ENCODE measurements around the gene NDUFAF2. TPM values are rescaled to one million over a fixed set of nuclear protein-coding genes. Genes with fewer than 3 reads are reported as not detected.

Gene NDUFAF2
- total RNA-seq, 1 donor from 2014 or later = 46.0 TPM

- no peak overlapping the region for H3K4me3 ChIP-seq (ENCODE audit: insufficient read depth, low read depth, low read length)
- H3K9me3 ChIP-seq (ENCODE audit: insufficient read depth, low read depth, low read length) = no peaks in the 10 kb centered on the region
- no peak overlapping the region for H3K27ac ChIP-seq (ENCODE audit: low read depth, low read length)
- no peak overlapping the region for H3K9ac ChIP-seq (ENCODE audit: low read length)
- DNase-seq (ENCODE audit: low read depth) (no peak), FAIRE-seq (no peak)
- Mint-ChIP-seq H3K4me1 (ENCODE audit: low read depth, unreplicated experiment) (no peaks in the 10 kb centered on the region), H3K4me3 (ENCODE audit: unreplicated experiment) (no peak overlapping the region), H3K9me3 (ENCODE audit: unreplicated experiment) (no peaks in the 10 kb centered on the region), H3K36me3 (ENCODE audit: low read depth, unreplicated experiment) (peaks cover 2% of the 10 kb centered on the region), H3K27ac (ENCODE audit: unreplicated experiment) (no peak overlapping the region), H3K27me3 (ENCODE audit: low read depth, unreplicated experiment) (no peaks in the 10 kb centered on the region)
- no peaks in the 10 kb centered on the region for H3K36me3 ChIP-seq (ENCODE audit: insufficient read depth, low read length)
- no peaks in the 10 kb centered on the region for H3K27me3 ChIP-seq (ENCODE audit: insufficient read depth, low read length)
- H2AFZ ChIP-seq (ENCODE audit: low read depth, low read length) = no peak overlapping the region
- no peak for TF ChIP-seq EZH2 (IDR thresholded peaks at IDR 0.05; ENCODE audit: insufficient read depth, low read length)
- TF ChIP-seq CTCF (IDR thresholded peaks at IDR 0.05; ENCODE audit: insufficient read depth, low read depth, low read length) = no peak
- no peaks in the 10 kb centered on the region for H3K79me2 ChIP-seq (ENCODE audit: insufficient read depth, low read length)
- no peaks in the 10 kb centered on the region for H3K4me1 ChIP-seq (ENCODE audit: insufficient read depth, low read length)
- no peak overlapping the region for H3K4me2 ChIP-seq (ENCODE audit: low read length)
- no peaks in the 10 kb centered on the region for H4K20me1 ChIP-seq (ENCODE audit: insufficient read depth, low read length)
Observed at GRCh38 chr5:61114441-61114840, 169.4 kb downstream of the NDUFAF2 start.

- Mint-ChIP-seq H3K9me3 (ENCODE audit: unreplicated experiment) (no peaks in the 10 kb centered on the region), H3K4me1 (ENCODE audit: low read depth, unreplicated experiment) (no peaks in the 10 kb centered on the region), H3K4me3 (ENCODE audit: unreplicated experiment) (no peak overlapping the region), H3K27ac (ENCODE audit: unreplicated experiment) (no peak overlapping the region), H3K36me3 (ENCODE audit: low read depth, unreplicated experiment) (no peaks in the 10 kb centered on the region), H3K27me3 (ENCODE audit: low read depth, unreplicated experiment) (no peaks in the 10 kb centered on the region)
- Histone ChIP-seq H4K20me1 (ENCODE audit: insufficient read depth, low read length) (no peaks in the 10 kb centered on the region), H3K79me2 (ENCODE audit: insufficient read depth, low read length) (no peaks in the 10 kb centered on the region), H3K27ac (ENCODE audit: low read depth, low read length) (no peak overlapping the region), H3K4me1 (ENCODE audit: insufficient read depth, low read length) (no peaks in the 10 kb centered on the region), H3K4me3 (ENCODE audit: insufficient read depth, low read depth, low read length) (no peak overlapping the region), H3K9ac (ENCODE audit: low read length) (no peak overlapping the region), H2AFZ (ENCODE audit: low read depth, low read length) (no peak overlapping the region), H3K36me3 (ENCODE audit: insufficient read depth, low read length) (no peaks in the 10 kb centered on the region), H3K9me3 (ENCODE audit: insufficient read depth, low read depth, low read length) (no peaks in the 10 kb centered on the region), H3K4me2 (ENCODE audit: low read length) (no peak overlapping the region), H3K27me3 (ENCODE audit: insufficient read depth, low read length) (no peaks in the 10 kb centered on the region)
- FAIRE-seq (no peak), DNase-seq (ENCODE audit: low read depth) (no peak)
- TF ChIP-seq CTCF (IDR thresholded peaks at IDR 0.05; ENCODE audit: insufficient read depth, low read depth, low read length) = no peak
Observed at GRCh38 chr5:61115968-61116367, 171.0 kb downstream of the NDUFAF2 start.

- Histone ChIP-seq H3K4me2 (ENCODE audit: low read length) (no peak overlapping the region), H3K27me3 (ENCODE audit: insufficient read depth, low read length) (no peaks in the 10 kb centered on the region), H3K27ac (ENCODE audit: low read depth, low read length) (no peak overlapping the region), H3K9ac (ENCODE audit: low read length) (no peak overlapping the region), H3K4me1 (ENCODE audit: insufficient read depth, low read length) (no peaks in the 10 kb centered on the region), H3K4me3 (ENCODE audit: insufficient read depth, low read depth, low read length) (no peak overlapping the region), H2AFZ (ENCODE audit: low read depth, low read length) (no peak overlapping the region), H3K79me2 (ENCODE audit: insufficient read depth, low read length) (no peaks in the 10 kb centered on the region), H4K20me1 (ENCODE audit: insufficient read depth, low read length) (no peaks in the 10 kb centered on the region), H3K9me3 (ENCODE audit: insufficient read depth, low read depth, low read length) (no peaks in the 10 kb centered on the region), H3K36me3 (ENCODE audit: insufficient read depth, low read length) (no peaks in the 10 kb centered on the region)
- Mint-ChIP-seq H3K4me1 (ENCODE audit: low read depth, unreplicated experiment) (no peaks in the 10 kb centered on the region), H3K27ac (ENCODE audit: unreplicated experiment) (no peak overlapping the region), H3K4me3 (ENCODE audit: unreplicated experiment) (no peak overlapping the region), H3K9me3 (ENCODE audit: unreplicated experiment) (no peaks in the 10 kb centered on the region), H3K36me3 (ENCODE audit: low read depth, unreplicated experiment) (no peaks in the 10 kb centered on the region), H3K27me3 (ENCODE audit: low read depth, unreplicated experiment) (no peaks in the 10 kb centered on the region)
- DNase-seq (ENCODE audit: low read depth) (no peak), FAIRE-seq (no peak)
- TF ChIP-seq EZH2 (IDR thresholded peaks at IDR 0.05; ENCODE audit: insufficient read depth, low read length) = no peak
- no peak for TF ChIP-seq CTCF (IDR thresholded peaks at IDR 0.05; ENCODE audit: insufficient read depth, low read depth, low read length)
Observed at GRCh38 chr5:61119066-61119465, 174.1 kb downstream of the NDUFAF2 start.
